ENCODE data around the gene PTPN2.
"Not testable (repeated sequence)": the region's sequence is repeated elsewhere in the genome, so short reads cannot be mapped to it uniquely, and the experiment has no call there.

Gene PTPN2

DNA sequence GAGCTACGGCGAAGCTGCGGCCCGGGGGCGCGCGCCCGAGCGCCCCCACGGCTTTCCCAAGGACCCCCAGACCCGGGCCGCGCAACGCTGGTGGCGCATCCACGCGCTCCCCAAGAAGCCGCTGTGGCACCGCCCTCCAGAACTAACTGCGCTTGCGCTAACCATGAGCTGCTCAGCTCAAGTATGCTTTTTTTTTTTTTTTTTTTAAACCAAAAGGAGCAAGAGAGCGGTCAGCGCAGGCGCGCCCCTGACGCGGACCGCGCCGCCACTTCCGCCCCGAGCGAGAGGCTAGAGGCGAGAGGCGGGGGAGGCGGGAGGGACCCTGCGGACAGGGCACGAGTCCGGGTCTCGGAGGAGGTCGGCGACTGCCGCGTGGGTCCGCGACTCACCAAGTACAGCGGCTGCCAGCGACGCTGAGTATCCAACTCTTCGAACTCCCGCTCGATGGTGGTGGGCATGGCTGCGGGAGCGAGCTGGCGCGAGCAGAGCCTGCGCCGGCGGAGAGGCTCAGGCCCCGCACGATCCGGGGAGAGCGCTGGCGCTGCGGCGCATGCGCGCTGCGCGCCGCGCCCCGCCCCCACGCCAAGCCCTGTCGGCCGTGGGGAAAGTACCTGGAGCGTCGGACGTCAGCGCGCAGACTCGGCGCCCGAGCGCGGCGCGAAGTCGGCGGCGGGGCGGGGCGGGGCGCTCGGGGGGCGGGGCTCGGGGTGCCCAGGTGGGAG, at the start of gene PTPN2:
TSS of gene PTPN2 (minus strand) at position 554 of the 722 bp plus-strand sequence. CDS start at position 458, 96 bp downstream.
- DNase-seq, result peak; percentile 96

DNA sequence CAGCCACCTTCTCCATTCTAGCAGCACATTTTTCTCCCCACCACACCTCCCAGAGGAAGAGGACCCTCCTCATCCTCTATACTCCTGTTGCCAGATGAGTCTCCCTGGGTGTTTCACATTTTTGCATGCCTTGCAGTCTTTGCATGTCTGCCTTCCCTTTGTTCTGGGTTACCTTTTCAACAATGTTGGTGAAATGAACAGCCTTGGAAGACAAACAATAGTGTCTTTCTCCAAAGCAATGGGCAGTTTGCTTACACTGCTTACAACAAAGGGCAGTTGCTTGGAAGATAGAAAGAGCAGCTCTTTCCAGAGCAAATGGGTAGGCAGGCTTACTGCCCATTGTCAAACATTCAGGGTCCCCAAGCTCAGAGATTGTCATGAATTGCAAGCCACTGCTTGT, 49.3 kb upstream of the PTPN2 start:
- no peak for DNase-seq

DNA sequence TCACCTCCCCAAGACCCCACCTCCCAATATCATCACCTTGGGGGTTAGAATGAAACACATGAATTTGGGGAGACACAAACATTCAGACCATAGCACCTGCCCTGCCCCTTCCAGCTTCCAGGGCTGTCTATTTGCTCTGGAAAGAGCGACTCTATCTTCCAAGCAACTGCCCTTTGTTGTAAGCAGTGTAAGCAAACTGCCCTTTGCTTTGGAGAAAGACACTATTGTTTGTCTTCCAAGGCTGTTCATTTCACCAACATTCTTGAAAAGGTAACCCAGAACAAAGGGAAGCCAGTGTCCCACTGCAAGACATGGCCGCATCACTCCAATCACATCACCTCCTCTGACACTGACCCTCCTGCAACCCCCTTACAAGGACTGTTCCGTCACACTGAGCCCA, 46.9 kb upstream of the PTPN2 start:
- no peak for DNase-seq

DNA sequence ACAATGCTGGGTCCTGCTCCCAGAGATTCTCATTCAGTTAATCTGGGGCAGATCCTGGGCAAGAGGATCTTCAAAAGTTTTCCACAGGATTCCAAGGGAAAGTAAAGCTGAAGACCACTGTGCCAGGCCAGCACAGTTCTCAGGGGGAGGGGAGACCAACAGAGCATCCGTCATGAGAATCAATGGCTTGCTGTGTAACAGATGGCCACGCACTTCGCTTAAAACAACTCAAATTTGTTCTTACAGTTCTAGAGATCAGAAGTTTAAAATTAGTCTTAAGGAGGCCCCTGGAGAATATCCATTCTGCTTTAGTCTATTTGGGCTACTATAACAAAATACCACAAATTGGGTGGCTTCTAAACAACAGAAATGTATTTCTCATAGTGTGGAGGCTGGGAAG, 46.3 kb upstream of the PTPN2 start:
- no peak for DNase-seq

DNA sequence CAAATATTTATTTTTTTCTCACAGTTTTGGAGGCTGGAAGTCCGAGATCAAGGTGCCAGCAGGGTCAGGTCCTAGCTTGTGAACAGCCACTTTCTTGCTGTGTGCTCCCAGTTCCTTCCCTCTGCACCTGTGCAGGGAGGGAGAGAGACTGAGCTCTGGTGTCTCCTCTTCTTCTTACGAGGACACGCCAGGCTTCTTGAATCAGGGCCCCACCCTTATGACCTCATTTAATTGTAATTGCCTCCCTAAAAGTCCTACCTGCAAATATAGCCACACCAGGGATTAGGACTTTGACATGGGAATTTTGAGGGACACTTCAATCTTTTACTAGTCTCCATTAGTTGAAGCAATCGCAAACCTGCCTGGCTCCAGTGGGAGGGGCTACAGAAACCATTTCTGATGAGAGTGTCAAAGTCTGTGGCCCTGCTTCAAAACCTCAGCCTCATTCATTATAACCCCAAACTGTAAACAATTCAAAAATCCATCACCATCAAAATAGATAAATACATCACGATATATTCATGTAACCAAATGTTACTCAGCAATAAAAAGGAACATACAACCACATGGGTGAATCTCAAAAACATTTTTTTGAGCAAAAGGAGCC, 45.5 kb upstream of the PTPN2 start:
- no peak for DNase-seq

DNA sequence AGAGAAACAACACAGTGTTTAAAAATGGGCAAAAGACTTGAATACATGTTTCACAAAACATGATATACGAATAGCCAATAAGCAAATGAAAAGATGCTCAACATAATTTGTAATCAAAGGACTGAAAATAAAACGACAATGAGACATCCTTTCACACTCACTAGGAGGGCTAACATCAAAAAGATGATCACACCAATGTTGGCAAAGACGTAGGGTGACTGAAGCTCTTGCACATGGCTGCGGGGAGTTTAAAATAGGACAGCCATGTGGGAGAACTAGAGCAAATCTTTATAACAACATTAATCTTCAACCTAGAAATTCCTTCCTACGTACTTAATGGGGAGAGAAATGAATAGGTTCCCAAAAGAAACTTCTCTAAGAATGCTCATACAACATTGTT, 44.6 kb upstream of the PTPN2 start:
- DNase-seq, result no peak

DNA sequence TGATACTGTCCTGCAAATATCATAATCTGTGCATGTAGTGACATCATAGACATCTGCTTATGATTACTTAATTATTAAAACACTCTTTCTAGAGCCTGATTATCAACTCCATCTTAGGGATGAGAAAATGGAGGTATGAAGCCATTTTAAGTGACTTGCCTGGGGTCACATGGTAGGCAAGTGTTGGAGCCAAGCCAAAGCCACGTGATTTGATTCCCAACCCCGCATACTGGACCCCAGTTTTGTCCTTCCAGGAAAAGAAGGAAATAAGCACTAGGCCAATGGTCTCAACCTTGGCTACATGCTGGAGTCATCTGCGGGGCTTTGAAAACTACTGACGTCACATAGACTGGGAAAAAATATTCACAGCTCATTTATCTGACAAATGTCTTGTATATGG, 44.2 kb upstream of the PTPN2 start:
- DNase-seq, result no peak

DNA sequence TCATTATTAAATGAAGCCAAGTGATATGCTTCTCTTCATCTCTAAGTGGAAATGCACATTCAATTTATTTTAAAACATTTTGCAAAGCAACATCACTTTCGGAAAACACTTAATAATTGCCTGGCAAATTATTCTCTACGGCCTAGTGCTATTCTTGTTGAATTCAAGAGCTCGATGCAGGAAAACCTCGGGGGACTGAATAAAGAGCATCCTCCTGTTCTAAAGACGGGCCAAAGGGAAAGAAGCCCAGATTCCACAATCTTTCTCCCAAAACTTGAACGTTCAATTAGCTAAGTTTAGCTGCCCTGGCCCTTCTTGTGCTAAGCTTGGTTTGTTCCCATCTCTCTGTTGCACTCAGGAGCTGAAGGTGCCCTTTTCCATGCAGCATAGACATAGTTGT, 40.6 kb upstream of the PTPN2 start:
- DNase-seq, result no peak

DNA sequence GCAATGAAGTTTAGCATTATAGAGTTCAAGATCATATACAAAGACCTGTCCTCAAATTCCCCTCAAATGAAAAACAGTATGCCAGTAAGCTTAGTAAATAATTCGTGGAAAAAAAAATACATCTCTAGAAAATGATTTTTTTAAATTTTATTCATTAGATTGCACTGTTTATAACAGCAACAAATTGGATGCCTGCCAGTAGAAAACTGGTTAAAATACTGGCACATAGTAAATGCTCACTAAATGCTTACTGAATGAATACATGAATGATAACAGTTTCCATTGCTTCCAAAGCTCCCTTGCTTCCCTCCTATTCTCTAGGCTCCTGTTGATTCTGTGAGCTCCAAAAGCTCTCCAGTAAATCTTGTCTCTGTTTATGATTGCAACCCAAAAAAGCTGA, 38.2 kb upstream of the PTPN2 start:
- no peak for DNase-seq

DNA sequence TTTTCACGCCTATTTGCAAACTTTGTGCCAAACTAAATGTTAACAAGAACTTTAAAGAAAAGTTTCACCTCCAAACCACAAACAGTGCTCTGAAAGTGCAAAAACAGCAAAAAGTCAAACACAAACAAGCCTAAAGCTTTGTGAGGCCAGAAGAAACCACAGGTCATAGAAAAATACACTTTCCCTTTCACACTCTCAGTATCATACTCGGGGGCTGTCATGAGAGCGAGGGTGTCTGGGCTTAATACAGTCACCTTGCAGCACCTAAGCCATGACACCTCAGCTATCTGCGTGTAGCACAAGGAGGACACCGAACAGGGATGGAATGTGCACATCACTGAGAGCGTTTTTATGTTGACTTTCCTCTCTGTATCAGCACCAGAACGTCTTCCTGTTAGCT, 37.1 kb upstream of the PTPN2 start:
- DNase-seq, result no peak

DNA sequence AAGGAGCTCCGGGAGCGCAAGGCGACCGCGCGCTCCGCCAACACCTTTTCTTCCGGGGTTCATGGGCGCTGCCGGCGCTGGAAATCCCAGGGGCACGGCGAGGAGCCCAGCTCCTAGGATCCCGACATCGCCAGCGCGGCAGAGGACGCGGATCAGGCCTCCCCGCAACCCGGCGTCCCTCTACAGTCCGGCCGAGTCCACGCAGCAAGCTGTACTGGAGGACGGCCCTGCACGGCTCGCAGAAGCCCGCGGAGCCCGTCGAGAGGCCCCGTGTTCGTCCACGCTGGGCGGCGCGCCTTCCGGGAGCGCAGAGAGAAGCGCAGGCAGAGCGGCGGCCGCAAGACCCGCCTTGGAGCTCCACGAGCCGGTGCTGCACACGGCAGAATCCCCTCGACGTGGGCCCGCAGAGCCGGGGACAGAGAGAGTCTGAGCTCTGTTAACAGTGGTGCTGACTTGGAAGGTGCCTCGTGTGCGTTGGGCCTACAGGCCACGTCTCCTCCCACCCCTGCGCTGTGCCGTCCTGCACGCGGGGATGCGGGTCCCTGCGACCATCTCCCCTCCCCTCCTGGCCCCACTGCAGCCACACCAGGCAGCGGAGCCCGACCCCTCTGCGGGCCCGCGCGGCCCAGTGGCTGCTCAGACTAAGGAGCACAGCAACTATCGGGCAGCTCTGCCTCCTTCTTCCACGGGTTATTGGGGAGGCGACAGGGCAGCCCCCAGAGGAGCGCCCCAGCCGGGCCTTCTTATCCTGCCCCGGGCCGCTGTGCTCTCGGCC, 28.1 kb upstream of the PTPN2 start:
- no peak for DNase-seq

DNA sequence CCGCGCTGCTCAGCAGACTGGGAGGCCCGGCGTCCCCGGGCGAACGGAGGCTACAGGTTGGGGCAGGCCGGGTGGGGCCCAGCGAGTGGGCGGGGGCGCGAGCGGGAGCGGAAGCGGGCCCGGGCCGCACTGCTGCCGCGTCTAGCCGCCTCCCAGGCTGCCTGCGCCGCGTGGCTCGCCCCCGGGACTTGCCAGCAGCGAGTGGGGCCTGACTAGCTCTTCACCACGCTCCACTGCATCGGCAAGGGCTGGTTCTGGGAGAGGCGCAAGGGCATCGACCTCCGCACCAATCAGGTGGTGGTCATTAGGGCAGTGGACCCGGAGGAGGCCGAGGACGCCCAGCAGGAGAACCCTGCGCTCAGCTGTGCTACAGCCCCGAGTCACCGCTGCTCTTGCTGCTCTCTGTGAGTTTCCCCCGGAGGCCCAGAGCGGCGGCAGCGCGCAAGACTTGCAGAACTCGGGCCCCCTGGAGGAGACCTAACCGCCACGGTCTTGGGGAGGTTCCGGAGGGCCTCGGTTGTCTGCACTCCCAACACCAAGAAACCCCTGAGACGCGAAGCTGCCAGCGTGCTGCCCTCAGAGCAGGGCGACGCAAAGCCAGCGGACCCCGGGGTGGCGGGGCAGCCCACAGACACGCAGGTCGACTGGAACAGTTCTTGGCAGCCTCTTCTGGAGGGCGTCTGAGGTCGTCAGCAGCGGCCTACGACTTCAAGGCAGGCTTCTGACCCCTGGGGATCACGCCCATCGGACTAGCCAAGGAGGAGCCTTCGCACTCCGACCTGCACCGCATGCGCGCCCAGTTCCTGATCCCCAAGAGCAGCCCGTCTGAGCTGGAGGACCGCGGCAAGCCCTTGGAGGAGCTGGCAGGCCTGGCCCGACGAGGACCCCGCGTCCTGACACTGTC, 27.2 kb upstream of the PTPN2 start:
- peak; percentile 43 for DNase-seq

DNA sequence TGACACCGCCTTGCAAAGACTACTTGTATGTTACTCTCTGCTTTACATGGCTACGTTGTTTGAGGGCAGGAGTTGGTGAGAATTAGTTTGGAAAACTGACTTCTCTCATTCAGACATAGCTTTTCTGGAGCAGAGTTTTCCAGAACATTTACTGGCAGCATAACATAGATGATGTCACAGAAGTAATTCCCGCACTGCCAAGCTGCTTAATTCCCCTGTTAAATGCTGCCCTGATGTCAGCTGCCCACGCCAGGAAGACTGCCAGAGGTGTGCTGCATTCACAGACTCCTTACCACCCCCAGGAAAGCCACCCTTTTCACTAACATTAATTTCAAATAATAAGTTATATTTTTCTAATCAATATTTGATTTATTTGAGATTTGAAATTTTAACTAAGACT, 24.7 kb upstream of the PTPN2 start:
- DNase-seq, result no peak

DNA sequence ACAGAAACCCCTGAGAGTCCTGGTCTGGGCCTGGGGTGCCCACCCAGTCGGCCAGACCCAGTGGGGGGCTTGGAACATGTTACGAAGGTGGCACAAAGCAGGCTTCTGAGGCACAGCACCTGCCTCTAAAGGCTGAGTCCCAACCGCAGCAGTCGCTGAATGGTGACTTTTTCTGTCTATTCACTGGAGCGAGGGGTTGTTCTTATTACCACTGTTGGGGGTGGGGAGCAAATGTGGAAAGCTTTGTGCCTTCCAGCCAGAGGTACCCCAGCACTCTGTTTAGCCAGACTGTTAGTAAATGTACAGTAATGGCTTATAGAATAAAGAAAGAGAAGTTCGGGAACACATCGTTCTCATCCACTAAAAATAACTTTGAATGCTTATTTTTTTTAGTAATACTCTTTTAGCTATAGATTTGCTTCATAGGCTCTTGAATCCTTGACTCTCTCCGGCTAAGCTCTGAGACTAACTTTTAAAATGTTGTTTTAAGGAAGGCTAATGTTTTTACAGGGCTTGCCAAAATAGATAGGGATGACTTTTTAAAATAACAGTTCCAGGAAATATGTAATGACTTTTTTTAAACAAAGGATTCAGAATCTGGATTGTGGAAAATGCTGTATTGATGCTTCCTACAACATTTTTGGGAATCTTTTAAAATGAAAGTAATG, 23.4 kb upstream of the PTPN2 start:
- DNase-seq, result no peak

DNA sequence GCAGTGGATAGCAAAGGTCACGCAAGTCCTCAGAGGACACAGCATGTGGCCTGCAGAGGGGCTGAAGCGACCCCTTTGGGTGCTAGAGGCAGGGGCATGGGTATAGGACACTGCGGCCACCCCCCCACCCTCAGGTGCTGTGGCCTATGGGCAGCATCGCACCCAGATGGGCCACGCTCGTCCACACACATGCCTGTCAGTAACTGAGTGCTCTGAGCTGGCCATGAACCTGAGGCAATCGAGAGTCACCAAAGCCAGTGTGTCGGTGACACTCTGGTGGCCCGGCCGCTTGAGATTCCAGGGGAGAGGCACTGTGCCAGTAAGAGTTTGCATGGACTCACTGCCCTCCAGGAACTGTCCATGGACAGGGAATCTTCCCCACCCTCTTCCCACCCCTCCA, 22.7 kb upstream of the PTPN2 start:
- DNase-seq, result no peak

DNA sequence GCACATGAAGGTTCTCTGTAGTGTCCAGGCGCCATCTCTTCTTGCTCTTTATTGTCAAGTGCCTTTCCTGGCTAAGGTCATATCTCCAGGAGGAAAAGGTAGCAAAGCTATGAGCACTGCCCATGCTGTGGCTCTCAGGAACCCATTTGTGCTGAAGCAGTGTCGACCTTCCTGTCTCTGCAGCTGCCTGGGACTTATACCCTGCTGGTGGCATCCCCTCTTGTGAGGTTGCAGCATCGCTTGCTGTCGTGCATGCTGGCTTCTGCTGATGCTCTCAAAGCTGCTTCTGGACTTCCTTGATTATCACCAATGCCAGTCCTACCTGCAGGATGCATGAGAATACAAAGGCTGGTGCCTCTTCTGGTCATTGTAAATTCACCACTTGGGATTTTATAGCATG, 22.1 kb upstream of the PTPN2 start:
- no peak for DNase-seq

DNA sequence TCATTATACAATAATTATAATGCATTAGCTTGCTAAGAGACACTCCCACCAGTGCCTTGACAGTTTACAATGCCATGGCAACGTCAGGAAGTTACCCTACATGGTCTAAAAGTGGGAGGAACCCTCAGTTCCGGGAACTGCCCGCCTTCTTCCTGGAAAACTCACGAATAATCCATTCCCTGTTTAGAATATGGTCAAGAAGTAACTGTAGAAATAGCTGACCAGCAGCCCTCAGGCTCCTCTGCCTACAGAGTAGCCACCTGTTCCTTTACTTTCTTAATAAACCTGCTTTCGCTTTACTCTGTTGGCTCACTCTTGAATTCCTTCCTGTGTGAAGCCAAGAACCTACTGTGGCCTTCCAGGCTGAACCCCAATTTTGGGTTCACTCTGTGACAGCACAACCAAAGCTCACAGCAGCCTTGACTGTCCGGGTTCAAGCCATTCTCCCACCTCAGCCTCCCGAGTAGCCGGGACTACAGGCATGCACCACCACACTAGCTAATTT, 20.0 kb upstream of the PTPN2 start:
- peak; percentile 65 for DNase-seq

DNA sequence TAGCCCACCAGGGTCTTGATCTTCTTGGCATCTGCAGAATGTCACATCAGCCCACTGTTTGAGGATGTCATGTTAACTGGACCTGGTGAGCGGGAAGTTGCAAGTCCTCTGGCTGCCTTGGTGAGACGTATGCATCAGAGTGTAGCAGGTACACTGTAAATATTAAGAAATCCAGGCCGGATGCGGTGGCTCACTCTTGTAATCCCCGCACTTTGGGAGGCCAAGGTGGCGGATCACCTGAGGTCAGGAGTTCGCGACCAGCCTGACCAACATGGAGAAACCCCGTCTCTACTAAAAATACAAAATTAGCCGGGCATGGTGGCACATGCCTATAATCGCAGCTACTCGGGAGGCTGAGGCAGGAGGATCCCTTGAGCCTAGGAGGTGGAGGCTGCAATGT, 17.2 kb upstream of the PTPN2 start:
- not testable (repeated sequence) for DNase-seq

DNA sequence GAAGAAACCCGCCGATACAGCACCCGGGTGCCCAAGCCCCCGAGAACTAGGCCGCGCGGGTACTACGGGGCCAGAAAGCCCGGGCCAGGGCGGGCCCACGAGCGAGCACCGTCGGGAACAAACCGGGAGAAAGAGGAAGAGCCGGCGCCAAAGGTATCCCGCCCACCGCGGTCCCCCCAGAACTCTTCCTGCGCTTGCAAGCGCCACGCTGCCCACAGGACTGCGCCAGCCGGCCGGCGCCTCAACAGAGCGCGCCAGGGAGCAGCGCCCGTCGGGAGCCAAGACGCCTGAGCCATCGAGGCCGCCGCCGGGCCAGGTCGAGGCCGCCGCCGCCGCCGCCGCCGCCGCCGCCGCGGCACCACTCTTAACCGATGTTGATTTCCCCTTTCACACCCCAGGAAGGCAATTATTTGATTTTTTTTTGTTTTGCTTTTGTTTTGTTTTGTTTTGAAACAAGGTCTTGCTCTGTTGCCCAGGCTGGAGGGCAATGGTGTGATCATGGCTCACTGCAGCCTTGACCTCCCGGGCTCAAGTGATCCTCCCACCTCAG, 12.8 kb upstream of the PTPN2 start:
- not testable (repeated sequence) for DNase-seq

DNA sequence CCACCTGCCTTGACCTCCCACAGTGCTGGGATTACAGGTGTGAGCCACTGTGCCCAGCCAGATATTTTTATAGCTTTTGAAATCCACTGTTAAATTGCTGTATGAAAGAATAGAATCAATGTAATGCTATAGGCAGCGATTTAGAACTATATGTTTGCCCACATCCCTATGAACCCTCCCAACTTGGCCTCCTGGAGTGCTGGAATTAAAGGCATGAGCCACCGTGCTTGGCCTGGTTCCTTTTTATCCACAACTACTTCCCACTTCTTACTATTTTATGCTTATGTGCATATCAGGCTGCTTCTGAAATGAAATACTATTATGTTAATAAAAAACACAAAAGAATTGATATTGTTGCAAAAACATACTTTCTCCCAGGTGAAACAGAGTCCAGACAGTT, 11.6 kb upstream of the PTPN2 start:
- DNase-seq, result no peak

DNA sequence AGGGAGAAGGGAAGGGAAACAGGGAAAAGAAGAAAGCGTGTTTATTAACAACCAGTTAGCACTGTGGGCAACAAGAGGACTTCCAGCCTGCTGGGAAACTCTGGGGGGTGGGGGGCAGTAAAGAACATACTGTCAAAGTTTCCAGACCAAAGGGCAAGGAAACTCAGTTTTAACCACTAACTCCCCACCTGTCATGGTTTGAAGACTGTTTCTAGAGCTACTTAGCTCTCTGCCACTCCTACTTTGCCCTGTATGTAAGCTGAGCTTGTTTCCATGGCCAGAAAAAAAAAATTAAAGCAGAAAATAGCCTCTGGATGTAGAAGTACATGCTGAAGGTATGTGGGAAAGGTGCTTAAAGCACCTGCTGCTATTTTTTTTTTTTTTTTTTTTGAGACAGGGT, 11.0 kb upstream of the PTPN2 start:
- DNase-seq, result no peak

DNA sequence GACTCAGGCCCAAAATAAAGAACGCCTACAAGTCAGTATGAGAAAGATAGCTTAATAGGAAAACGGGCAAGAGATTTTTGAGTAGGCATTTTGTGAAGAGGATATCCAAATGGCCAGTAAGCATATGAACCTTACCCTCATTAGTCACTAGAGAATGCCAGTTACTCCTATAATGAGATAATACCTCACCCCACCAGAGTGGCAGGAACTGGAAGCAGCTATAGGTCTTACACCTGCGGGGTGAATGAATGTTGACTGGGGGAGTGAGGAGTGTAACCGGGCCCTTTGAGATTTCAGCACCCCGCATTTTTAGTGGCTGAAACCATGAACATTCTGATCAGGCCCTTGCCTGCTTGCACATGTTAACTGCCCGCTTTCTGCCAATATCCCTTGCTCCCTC, 7.5 kb upstream of the PTPN2 start:
- DNase-seq, result no peak
